ENCODE measurements around the gene AMMECR1L.
"Not testable (repeated sequence)": the region's sequence is repeated elsewhere in the genome, so short reads cannot be mapped to it uniquely, and the experiment has no call there.

Gene AMMECR1L

GRCh38 chr2:127885780-127886592 is at the start of gene AMMECR1L:
TSS of gene AMMECR1L (minus strand) at chr2:127885956. CDS start at chr2:127874234, 11,722 bp downstream.
- DNase-seq, result peak; percentile 5 to 50

- no peak for DNase-seq
Observed at GRCh38 chr2:127935337-127935736, 49.6 kb upstream of the AMMECR1L start.

- DNase-seq, result no peak
Observed at GRCh38 chr2:127932199-127932876, 46.6 kb upstream of the AMMECR1L start.

- DNase-seq, result no peak
Observed at GRCh38 chr2:127929449-127929848, 43.7 kb upstream of the AMMECR1L start.

DNA sequence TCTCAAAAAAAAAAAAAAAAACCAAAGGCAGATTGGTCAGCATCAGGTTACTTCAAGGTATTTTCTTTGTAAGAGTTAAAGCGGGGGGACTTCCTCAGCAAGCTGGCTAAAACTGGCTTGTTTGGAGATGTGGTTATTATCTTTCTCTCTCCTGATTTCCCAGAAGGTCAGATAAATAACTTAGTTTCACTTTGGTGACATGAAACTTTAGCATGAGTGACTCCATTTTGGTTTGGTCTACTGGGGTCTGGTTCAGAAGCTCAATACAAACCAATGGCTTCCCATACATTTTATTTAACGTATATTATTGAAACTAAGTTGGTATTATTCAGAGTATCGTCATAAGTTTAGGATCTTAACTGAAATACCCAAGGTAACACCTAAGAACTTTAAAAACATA is 41.6 kb upstream of the AMMECR1L start:
- no peak for DNase-seq

GRCh38 chr2:127917916-127918315 is 32.2 kb upstream of the AMMECR1L start:
- DNase-seq, result no peak

GRCh38 chr2:127913808-127914457 is 28.2 kb upstream of the AMMECR1L start:
- DNase-seq, result no peak

- no peak for DNase-seq
Observed at GRCh38 chr2:127911737-127912136, 26.0 kb upstream of the AMMECR1L start.

DNA sequence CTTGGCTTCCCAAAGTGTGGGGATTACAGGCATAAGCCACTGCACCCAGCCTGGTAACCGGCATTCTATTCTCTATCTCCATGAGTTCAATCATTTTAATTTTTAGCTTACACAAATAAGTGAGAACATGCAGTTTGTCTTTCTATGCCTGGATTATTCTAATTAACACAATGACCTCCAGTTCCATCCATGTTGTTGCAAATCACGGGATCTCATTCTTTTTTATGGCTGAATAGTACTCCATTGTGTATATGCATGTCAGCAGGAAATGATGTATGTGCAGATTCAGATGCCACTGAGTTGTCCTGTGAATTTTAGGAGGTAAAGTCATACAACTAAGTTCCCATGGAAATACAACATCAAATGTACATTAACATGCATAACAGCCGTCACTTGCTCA is 24.7 kb upstream of the AMMECR1L start:
- no peak for DNase-seq

GRCh38 chr2:127909019-127909418 is 23.3 kb upstream of the AMMECR1L start:
- no peak for DNase-seq

DNA sequence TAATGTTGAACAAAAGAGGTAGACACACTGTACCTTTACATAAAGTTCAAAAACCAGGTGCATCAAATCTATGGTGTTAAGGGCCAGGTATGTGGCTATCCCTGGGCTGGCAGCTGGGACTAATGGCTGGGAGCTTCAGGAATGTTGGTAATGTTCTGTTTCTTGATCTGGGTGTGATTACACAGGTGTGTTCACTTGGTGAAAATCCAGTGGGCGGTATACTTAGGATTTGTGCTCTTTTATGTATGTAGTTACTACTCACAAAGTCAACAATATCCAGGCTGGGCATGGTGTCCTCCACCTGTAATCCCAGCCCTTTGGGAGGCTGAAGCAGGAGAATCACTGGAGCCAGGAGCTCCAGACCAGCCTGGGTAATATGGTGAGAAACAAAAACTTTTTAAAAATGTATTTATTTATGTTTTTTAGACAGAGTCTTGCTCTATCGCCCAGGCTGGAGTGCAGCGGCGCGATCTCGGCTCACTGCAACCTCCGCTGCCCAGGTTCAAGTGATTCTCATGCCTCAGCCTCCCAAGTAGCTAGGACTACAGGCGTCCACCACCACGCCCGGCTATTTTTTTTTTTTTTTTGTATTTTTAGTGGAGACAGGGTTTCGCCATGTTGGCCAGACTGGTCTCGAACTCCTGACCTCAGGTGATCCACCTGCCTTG is 22.1 kb upstream of the AMMECR1L start:
- not testable (repeated sequence) for DNase-seq

DNA sequence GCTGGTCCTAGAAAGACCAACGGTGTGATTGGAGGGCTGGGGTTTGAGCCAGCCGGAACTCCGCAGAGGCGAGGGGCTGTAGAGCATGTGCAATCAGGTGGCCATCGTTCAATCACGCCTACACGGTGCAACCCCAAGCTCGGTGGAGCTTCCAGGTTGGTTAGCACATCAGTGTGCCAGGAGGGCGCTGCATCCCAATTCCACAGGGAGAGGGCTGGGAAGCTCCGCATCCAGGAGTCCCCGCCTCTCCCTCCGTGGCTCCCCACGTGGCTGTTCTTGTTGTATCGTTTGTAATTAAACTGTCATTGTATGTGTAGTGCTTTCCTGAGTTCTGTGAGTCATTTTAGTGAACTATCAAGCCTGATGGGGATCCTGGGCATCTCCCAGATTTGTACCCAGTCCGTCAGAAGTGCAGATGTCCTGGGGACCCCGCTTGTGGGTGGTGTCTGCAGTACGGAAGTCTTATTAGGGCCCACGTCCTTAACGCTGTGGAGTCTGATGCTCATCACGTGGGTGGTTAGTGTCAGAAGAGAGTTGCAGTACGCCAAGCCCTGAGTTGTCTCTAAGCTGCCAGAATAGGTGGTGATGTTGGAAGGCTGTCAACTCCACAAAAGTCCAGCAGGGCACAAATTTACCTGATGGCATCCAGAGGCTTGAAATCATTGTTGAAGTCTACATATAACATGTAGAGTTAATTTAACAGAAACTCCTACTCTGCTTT is 20.6 kb upstream of the AMMECR1L start:
- no peak for DNase-seq

DNA sequence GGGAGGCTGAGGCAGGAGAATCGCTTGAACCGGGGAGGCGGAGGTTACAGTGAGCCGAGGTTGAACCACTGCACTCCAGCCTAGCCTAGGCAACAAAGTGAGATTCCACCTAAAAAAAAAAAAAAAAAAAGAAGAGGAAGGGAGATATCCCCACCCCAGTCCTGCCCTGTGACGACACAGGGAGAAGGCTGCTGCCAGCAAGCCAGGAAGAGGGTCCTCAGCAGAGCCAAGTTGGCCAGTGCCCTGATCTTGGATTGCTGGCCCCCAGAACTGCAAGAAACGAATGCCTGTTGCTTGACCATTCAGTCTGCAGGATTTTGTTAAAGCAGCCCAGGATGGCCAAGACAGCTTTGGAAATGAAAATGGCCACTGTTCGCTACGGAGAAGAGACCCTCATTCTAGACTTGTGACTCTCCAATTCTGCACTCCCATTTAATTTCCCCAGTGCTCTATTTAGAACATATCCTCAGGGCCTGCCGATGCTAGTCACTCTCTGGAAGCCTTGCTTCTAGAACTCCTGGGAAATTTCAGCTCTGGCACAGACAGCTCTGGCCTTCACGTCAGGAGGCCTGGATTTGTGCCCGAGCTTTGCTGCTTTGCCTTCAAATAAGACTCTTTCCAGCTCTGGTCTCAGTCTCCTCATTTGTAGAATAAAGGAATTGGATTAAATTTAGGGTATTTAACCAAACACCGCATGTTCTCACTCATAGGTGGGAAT is 15.7 kb upstream of the AMMECR1L start:
- no peak for DNase-seq

GRCh38 chr2:127897531-127898211 is 11.9 kb upstream of the AMMECR1L start:
- DNase-seq, result no peak

DNA sequence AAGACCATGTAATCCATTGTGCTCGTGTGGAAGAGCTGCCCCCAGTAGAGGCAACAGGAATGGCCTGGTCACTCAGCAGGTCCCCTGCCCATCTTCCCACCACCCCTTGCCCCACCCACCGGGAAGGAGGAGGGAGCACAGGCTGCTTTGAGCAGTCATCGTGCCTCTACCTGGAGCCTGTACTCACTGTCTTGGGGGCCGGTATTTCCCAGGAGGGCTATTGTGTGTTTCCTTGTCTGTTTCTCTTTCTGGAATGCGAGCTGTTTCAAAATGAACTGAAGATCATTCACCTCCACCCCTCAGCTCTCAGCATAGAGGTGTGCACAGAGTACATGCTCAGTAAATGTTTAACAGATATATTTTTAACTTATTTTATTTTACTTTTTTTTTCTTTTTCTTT is 7.7 kb upstream of the AMMECR1L start:
- DNase-seq, result no peak

- no peak for DNase-seq
Observed at GRCh38 chr2:127893033-127893432, 7.3 kb upstream of the AMMECR1L start.

GRCh38 chr2:127891811-127892210 is 6.1 kb upstream of the AMMECR1L start:
- no peak for DNase-seq

DNA sequence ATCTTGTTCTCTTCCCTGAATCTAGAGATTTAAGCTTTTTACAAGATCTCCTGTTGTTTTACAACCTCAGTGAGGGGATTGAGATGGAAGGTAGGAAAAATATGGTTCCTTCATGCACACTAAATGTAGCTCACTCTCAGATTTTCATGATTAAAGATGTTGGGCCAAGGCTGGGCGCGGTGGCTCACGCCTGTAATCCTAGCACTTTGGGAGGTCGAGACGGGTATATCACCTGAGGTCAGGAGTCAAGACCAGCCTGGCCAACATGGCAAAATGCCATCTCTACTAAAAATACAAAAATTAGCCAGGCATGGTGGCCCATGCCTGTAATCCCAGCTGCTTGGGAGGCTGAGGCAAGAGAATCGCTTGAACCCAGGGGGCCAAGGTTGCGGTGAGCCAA is 5.0 kb upstream of the AMMECR1L start:
- DNase-seq, result not testable (repeated sequence)

DNA sequence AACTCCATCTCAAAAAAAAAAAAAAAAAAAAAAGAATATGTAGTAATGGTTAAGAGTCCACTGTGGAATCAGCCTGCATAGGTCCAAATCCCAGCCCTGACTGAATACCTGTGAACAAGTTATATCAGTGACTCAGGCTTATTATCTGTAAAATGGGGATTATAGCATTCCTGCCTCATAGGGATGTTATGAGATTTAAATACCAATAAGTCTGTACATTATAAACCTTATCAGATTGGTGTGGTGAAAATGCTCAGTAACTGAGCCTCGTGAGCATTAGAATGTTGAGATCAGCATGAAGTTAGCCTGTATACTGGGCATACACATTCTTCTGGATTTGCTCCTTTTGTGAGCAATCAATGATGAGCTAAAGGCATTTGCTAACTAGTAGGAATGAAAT is 3.0 kb upstream of the AMMECR1L start:
- no peak for DNase-seq

DNA sequence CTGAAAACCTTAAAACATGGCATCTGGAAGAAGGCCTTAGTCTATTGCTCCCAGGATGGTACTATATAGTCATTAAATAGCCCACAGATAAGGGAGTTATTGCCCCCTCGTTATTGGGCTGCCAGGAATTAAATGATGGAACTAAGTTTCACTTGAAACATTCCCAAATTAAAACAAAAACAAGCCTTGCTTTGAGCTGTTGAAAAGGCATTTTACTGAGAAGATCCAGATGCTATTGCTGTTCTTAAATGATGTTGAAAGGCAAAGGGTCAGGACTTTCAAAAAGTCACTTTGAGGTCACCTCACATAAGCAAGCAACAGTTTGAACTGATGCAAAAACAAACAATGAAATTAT is 2.0 kb upstream of the AMMECR1L start:
- DNase-seq, result no peak

DNA sequence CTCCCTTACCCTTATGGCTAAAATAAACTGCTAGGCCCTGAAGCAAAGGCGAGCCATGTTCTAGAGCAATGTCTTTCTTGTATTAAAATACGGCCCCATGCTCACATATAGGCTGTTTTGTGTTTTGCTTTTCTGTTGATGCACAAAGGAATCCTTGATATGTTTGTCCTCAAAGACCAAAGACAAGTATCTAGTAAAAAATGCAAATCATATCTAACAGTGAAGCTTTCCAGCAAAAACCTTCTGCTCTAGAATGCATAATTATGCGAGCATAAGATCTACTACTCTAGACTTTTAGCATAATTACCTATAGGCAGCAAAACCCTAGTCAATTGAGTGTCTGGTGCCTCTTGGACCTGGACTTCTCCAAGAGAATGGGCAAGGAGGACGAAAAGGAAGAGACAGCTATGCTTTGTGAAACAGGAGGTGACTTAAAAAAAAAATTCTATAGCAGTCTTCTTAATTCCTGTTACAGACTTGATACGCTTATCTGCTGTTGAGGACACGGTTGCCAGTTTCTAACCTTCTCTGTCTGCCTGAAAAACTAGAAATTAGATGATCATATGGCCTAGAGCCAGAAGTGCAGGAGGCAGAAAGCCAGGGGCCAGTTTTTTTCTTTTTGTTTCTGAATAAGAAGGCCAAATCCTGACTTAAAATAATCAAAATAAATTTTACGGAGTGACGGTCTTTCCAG is 1.5 kb upstream of the AMMECR1L start:
- DNase-seq, result no peak
